ENCODE measurements around the gene CAPN5.
"Not testable (repeated sequence)": the region's sequence is repeated elsewhere in the genome, so short reads cannot be mapped to it uniquely, and the experiment has no call there.

Gene CAPN5

DNA sequence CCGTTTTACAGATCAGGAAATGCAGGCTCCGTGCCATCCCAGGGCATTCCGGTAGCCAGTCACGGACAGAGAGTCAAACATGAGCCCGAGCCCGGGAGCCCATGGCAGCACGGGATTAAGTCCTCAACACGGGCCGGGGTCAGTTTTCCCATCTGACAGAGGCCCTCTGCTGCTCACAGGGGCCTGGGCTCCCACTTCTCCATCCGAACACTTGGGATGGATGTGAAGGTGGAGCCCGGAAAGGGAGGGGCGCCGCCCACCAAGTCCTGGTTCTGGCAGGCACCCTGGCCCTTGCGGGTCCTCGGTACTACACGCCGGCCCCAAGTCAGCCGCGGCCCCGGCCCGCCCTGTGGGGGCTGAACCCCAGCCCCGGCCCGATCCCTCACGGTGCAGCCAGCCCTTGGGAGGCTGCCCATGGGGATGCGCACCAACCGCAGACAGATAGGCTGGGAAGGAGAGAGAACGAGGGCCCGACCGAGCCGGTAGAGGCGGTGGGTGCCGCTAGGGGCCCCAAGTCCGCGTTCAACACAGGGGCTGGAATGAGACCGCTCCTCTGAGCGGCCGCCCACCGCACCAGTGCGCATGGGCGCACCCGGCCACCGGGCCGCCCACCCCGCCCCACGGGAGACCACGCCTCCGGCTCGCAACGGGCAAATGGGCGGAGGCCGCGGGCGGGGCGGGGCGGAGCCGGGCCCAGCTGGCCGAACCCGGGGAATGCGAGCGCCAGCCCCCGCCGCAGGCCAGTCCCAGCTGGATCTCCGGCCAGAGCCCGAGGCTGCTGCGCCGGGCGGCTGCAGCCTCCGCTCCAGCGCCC lies at the start of gene CAPN5:
Gene CAPN5, plus strand, starts transcription at position 743 of the 814 bp plus-strand sequence. CDS start 17,916 bp downstream, outside the sequence.
- DNase-seq (ENCODE audit: low read depth in 2 of 2) = peak; percentile 82 to 87

- not testable (repeated sequence) for DNase-seq (ENCODE audit: low read depth in 2 of 2)
Observed at GRCh38 chr11:77018396-77018924, 48.3 kb upstream of the CAPN5 start.

GRCh38 chr11:77019976-77020595 lies 46.7 kb upstream of the CAPN5 start:
- no peak for DNase-seq (ENCODE audit: low read depth in 2 of 2)

GRCh38 chr11:77020734-77021133 lies 46.0 kb upstream of the CAPN5 start:
- DNase-seq (ENCODE audit: low read depth in 2 of 2) = no peak

GRCh38 chr11:77024745-77025144 lies 42.0 kb upstream of the CAPN5 start:
- DNase-seq (ENCODE audit: low read depth in 2 of 2) = no peak

GRCh38 chr11:77026221-77026620 lies 40.5 kb upstream of the CAPN5 start:
- DNase-seq (ENCODE audit: low read depth in 2 of 2) = no peak

DNA sequence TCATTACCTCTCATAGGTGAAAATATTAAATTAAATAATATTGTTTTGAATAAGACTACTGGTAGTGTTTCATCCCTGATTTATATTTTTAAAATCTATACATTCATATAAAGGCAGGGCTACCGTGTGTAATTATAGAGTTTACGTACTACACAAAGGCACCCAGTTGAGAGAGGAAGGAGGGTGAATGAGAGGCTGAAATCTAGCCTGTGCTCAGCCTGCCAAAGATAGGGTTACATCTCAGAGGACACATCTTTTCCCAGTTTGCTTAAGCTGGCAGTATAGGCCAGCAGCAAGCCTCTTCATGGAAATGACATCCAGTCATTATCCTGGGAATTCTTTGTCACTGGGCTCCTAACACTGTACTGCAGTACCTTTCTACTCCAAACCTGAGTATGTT lies 40.0 kb upstream of the CAPN5 start:
- no peak for DNase-seq (ENCODE audit: low read depth in 2 of 2)

DNA sequence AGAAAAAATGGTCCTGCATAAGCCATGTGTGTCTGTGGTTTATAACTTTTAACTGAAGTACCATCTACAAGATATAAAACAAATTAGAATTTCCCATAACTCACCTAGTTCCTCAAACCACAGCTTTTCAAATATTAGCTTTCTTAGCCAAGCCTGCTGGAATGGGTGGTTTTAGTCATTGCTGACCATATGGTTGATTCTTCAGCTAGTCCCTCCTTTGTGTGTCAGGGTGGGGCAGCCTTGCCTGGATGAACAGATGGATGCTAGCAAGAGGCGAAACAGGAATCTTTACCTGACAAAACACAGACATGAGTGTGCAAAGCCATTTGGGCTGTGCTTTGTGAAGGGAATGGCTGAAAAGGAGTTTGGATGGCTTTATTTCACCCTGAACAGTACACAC lies 39.5 kb upstream of the CAPN5 start:
- no peak for DNase-seq (ENCODE audit: low read depth in 2 of 2)

- DNase-seq (ENCODE audit: low read depth in 2 of 2) = no peak
Observed at GRCh38 chr11:77029829-77030228, 36.9 kb upstream of the CAPN5 start.

GRCh38 chr11:77030834-77031414 lies 35.8 kb upstream of the CAPN5 start:
- no peak for DNase-seq (ENCODE audit: low read depth in 2 of 2)

DNA sequence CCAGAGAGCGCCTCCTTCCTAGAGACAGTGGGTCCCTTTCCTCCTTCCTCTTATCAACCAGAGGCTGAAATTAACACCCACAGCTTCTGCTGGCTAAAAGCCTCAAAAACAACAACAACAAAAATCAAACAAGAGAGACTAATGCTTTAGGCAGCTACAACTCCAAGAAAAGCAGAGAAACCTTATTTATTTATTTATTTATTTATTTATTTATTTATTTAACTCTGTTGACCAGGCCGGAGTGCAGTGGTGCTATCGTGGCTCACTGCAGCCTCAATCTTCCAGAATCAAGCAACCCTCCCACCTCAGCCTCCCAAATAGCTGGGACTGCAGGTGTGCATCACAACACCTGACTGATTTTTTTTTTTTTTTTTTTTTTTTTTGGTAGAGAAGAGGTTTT lies 35.2 kb upstream of the CAPN5 start:
- no peak for DNase-seq (ENCODE audit: low read depth in 2 of 2)

- DNase-seq (ENCODE audit: low read depth in 2 of 2) = no peak
Observed at GRCh38 chr11:77035039-77035438, 31.7 kb upstream of the CAPN5 start.

DNA sequence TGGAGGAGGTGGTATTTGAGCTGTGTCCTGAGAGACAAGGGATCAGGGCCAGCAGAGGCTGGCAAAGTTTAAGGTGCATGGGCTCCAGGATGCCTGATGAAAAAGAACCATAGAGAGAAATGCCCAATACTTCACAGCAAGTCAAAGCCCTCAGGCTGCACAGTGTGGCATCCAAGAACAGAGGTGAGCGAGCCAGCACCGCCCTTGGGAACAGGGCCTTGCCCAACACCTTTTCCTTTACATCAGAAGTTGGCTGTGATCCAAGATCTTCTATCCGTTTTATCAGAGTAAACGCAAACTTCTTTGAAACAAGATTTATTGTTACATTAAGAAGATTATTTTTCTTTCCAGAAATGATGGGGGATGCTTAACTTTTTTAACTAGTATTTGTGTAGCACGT lies 31.2 kb upstream of the CAPN5 start:
- DNase-seq (ENCODE audit: low read depth in 2 of 2) = no peak

- DNase-seq (ENCODE audit: low read depth in 2 of 2) = no peak
Observed at GRCh38 chr11:77036398-77036797, 30.4 kb upstream of the CAPN5 start.

DNA sequence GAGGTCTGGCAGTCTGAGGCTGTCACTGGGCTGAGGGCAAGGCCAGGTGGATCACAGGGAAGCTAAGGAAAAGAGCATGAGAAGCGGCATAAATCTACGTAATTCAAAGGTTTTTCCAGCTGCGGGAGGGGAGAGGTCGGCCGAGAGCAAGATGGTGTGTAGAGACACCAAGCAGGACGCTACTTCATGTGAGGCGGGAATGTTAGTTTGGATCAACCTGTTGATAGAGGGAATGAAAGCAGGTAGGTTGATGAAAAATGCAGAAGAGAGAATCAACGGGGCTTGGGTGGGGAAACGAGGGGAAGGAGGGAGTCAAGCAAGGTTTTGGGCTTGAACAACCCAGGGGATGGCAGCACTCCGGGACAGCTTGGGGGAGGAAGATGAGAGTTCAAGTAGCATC lies 29.7 kb upstream of the CAPN5 start:
- no peak for DNase-seq (ENCODE audit: low read depth in 2 of 2)

DNA sequence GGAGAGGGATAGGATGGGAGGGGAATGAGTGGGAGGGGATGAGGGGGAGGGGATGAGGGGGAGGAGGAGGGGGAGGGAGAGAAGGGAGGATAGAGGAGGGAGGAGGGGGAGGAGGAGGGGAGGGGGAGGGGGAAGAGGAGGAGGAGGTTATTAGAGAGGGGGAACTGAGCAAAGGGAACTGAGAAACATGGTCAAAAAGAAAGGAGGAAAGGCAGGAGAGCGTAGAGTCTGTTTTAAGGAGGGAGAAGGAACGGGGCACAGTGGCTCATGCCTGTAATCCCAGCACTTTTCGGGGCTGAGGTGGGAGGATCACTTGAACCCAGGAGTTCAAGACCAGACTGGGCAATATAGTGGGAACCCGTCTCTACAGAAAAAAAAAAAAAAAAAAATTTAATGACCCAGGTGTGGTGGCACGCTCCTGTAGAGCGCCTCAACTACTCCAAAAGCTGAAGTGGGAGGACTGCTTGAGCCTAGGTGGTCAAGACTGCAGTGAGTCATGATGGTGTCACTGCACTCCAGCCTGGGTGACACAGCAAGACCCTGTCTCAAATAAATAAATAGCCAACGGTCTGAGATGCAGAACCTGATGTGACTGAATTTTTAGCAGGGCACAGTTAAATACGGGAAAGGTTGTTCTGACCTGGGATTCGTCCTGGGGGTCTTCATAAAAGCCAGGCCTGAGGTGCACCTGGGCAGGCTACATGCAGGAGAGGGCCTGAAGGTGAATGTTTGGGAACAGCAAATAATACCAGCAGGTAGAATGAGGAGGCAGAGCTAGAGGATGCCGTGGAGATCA lies 28.5 kb upstream of the CAPN5 start:
- no peak for DNase-seq (ENCODE audit: low read depth in 2 of 2)

GRCh38 chr11:77038825-77039326 lies 27.9 kb upstream of the CAPN5 start:
- no peak for DNase-seq (ENCODE audit: low read depth in 2 of 2)

- no peak for DNase-seq (ENCODE audit: low read depth in 2 of 2)
Observed at GRCh38 chr11:77039491-77040400, 27.0 kb upstream of the CAPN5 start.

DNA sequence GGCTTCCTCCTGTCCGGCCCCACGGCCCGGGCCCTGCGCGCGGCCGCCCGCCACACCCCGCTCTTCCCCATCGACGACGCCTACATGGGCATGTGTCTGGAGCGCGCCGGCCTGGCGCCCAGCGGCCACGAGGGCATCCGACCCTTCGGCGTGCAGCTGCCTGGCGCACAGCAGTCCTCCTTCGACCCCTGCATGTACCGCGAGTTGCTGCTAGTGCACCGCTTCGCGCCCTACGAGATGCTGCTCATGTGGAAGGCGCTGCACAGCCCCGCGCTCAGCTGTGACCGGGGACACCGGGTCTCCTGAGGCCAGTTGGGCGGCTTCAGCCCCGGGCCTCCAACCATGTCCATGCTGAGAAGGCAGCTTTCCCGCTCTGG lies 26.4 kb upstream of the CAPN5 start:
- no peak for DNase-seq (ENCODE audit: low read depth in 2 of 2)

- DNase-seq (ENCODE audit: low read depth in 2 of 2) = no peak
Observed at GRCh38 chr11:77040889-77041288, 25.9 kb upstream of the CAPN5 start.

Measured in stimulated activated CD8-positive, alpha-beta memory T cell treated with anti-CD3 and anti-CD28 coated beads, Interleukin-2, amount 100 ng/mL, for 48 hours (primary cell).